Endothelial cell of umbilical vein (primary cell): ENCODE measurements around the gene BDP1.

Experiments
- CTCF ChIP-seq, 2 donors: IDR thresholded peaks; 1 replicate in 1 of 2; 2 replicates in 1 of 2; pipeline ENCODE4 v1.5.1; 2011; ENCODE audit warnings: low read length in 2 of 2, mild to moderate bottlenecking in 2 of 2, moderate library complexity in 2 of 2, control low read depth in 1 of 2, inconsistent platforms in 1 of 2, low read depth in 1 of 2; ENCODE audit not compliant: insufficient read depth in 1 of 2; ENCODE audit errors: extremely low read depth in 1 of 2
- EZH2 ChIP-seq: IDR thresholded peaks from 2 replicates; pipeline ENCODE4 v1.6.1; 2012; ENCODE audit warnings: borderline replicate concordance, low read depth, mild to moderate bottlenecking, moderate library complexity, low read length, inconsistent platforms; ENCODE audit not compliant: severe bottlenecking
- FOS ChIP-seq: IDR thresholded peaks from 2 replicates; pipeline ENCODE4 v1.6.1; 2011; ENCODE audit warnings: mild to moderate bottlenecking, low read length, moderate library complexity, borderline replicate concordance; ENCODE audit not compliant: insufficient read depth
- POLR2A ChIP-seq: IDR thresholded peaks from 2 replicates; pipeline ENCODE4 v1.6.1; 2012; ENCODE audit warnings: low read depth, mild to moderate bottlenecking, control low read depth, low read length
- POLR2AphosphoS5 ChIP-seq: IDR thresholded peaks from 2 replicates; pipeline ENCODE4 v1.6.1; 2012; ENCODE audit warnings: low read depth, mild to moderate bottlenecking, control low read depth, low read length, moderate library complexity; ENCODE audit not compliant: insufficient read depth

- no peak for TF ChIP-seq CTCF (IDR thresholded peaks at IDR 0.05; ENCODE audit: extremely low read depth in 1 of 2, insufficient read depth in 1 of 2, low read depth in 1 of 2, low read length in 2 of 2)
- TF ChIP-seq POLR2AphosphoS5 = no peak
- no peak for TF ChIP-seq EZH2
- no peak for TF ChIP-seq POLR2A
- TF ChIP-seq FOS = no peak
Measured at GRCh38 chr5:71454913-71455312, 538 bp upstream of the BDP1 start.
